Activated CD4-positive, alpha-beta memory T cell treated with anti-CD3 and anti-CD28 coated beads, Interleukin-2, amount 10 ng/mL, durations not matched to agents 7 days and 5 days (primary cell): ENCODE data around the gene ERP29. TPM values are rescaled to one million over a fixed set of nuclear protein-coding genes. Genes with fewer than 3 reads are reported as not detected.

Experiments used
- CTCF ChIA-PET: fragments of 350-600 bp; sonication (Branson Sonifier 250); formaldehyde crosslinking; loops from one replicate; lab custom pipeline; 2021; ENCODE audit warnings: antibody characterized with exemption, inconsistent platforms; lab: Charles Lee
- POLR2A ChIA-PET: fragments of 350-600 bp; sonication (Branson Sonifier 250); formaldehyde crosslinking; loops from one replicate; lab custom pipeline; 2021; ENCODE audit warnings: antibody characterized with exemption; lab: Charles Lee
- DNase-seq: peaks from one replicate; pipeline ENCODE4 v3.0.0-alpha.2; 2020
- H3K27ac Mint-ChIP-seq: one replicate; pipeline ENCODE4 v1.8.0; 2021; ENCODE audit warnings: mild to moderate bottlenecking, mixed read lengths
- H3K27me3 Mint-ChIP-seq: one replicate; pipeline ENCODE4 v1.8.0; 2021; ENCODE audit warnings: mixed read lengths
- H3K36me3 Mint-ChIP-seq: one replicate; pipeline ENCODE4 v1.8.0; 2021; ENCODE audit warnings: low read depth, mixed read lengths
- H3K4me1 Mint-ChIP-seq: one replicate; pipeline ENCODE4 v1.8.0; 2021; ENCODE audit warnings: mixed read lengths
- H3K4me3 Mint-ChIP-seq: one replicate; pipeline ENCODE4 v1.8.0; 2021; ENCODE audit warnings: mild to moderate bottlenecking, mixed read lengths
- H3K9me3 Mint-ChIP-seq: one replicate; pipeline ENCODE4 v1.8.0; 2021; ENCODE audit warnings: mixed read lengths
- total RNA-seq, 2 experiments: library from RNA; stranded (reverse); gene quantifications; one replicate each; pipeline ENCODE4 v1.2.3, GENCODE V29; 2021

ERP29 gene
- total RNA-seq, 2 experiments from 2014 or later: 169 to 172 TPM

- Mint-ChIP-seq H3K36me3 (peaks cover 50% of the 10 kb centered on the region), H3K27me3 (no peaks in the 10 kb centered on the region), H3K4me1 (no peaks in the 10 kb centered on the region), H3K4me3 (no peak overlapping the region), H3K9me3 (no peaks in the 10 kb centered on the region), H3K27ac (no peak overlapping the region)
- no peak for DNase-seq
- CTCF ChIA-PET: interaction anchor here (0.5 kb wide), 1 partner anchor 70 kb away, joined by 4 read pairs; no protein-coding TSS in a partner anchor
- POLR2A ChIA-PET: interaction anchor here (0.6 to 1.0 kb wide), 4 partner anchors 8 to 48 kb away, joined by 3 to 4 read pairs (median 3); no protein-coding TSS in a partner anchor
Measured at GRCh38 chr12:112061137-112061536, 47.9 kb downstream of the ERP29 start.

GRCh38 chr12:112063273-112063672 lies 50.0 kb downstream of the ERP29 start:
- Mint-ChIP-seq H3K27ac (no peak overlapping the region), H3K4me3 (no peak overlapping the region), H3K36me3 (peaks cover 56% of the 10 kb centered on the region), H3K9me3 (no peaks in the 10 kb centered on the region), H3K4me1 (peaks cover 3% of the 10 kb centered on the region), H3K27me3 (no peaks in the 10 kb centered on the region)
- no peak for DNase-seq
- CTCF ChIA-PET: interaction anchor here (1.0 kb wide), 1 partner anchor 8 kb away, joined by 3 read pairs; no protein-coding TSS in a partner anchor
- POLR2A ChIA-PET: no interaction called here

DNA sequence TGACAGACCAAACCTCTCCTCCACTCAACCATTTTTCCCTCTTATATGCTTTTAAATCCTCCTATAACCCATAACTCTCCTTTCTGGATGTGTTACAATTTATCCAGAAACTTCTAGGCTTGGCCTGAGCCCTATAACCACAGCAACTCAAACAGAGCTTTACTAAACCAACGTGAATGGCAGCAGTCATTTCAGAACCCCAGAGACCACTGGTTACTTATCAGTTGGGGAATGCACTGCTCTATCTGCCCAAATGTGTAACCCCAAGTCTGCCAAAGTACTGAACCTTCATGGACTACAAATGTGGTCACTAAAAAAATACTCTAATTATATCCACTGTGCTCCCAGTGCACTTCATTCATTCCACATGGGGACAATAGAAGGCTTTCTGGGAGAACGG lies 53.3 kb downstream of the ERP29 start:
- Mint-ChIP-seq H3K4me3 (no peak overlapping the region), H3K4me1 (peaks cover 3% of the 10 kb centered on the region), H3K9me3 (no peaks in the 10 kb centered on the region), H3K27me3 (no peaks in the 10 kb centered on the region), H3K36me3 (peaks cover 61% of the 10 kb centered on the region), H3K27ac (no peak overlapping the region)
- ChIA-PET POLR2A (no interaction called here), CTCF (no interaction called here)
- DNase-seq: no peak

Other genes starting within 250 kb of the ERP29 start
- gene ALDH2, start 246.5 kb upstream of the ERP29 start, total RNA-seq: 1 to 10 TPM in 1 of 2 experiments, under 1 TPM in 1; 0.25 to 1.3 TPM
- gene MAPKAPK5, start 171.2 kb upstream of the ERP29 start, total RNA-seq: 10 to 100 TPM; 40.4 to 44.8 TPM
- 10 to 100 TPM; 17.8 to 19.7 TPM for gene TMEM116, start 261 bp upstream of the ERP29 start, total RNA-seq
- 10 to 100 TPM; 24.2 to 25.0 TPM for gene NAA25, start 95.4 kb downstream of the ERP29 start, total RNA-seq
- gene TRAFD1, start 112.1 kb downstream of the ERP29 start, total RNA-seq: 10 to 100 TPM; 74.8 to 75.5 TPM